ENCODE data around the gene TBC1D5. TPM values are rescaled to one million over a fixed set of nuclear protein-coding genes. Genes with fewer than 3 reads are reported as not detected.
"Not testable (repeated sequence)": the region's sequence is repeated elsewhere in the genome, so short reads cannot be mapped to it uniquely, and the experiment has no call there.

The TBC1D5 gene
- total RNA-seq, 1 experiment from 2014 or later, result 38.3 TPM

DNA sequence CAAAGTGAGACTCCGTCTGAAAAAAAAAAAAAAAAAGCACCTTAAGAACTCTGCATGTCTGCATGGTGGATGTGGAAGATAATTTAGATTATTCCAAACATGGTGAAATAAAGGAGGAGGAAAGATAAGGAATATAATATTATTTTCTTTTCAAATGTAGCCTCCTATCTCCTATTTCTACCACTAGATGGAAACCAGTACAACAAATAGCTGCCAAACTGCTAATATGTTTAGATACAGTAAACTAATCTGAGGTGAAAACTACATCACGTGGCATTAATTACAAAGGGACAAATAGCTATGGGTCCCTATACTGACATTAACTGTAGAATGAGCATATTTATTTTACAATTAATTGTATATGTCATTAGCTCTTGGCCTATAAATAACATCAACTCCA is 197.8 kb downstream of the TBC1D5 start:
- Mint-ChIP-seq H3K27me3 (ENCODE audit: unreplicated experiment) (no peaks in the 10 kb centered on the region), H3K9me3 (ENCODE audit: low read depth, unreplicated experiment) (no peaks in the 10 kb centered on the region), H3K27ac (ENCODE audit: unreplicated experiment) (no peak overlapping the region), H3K36me3 (ENCODE audit: insufficient read depth, unreplicated experiment) (no peaks in the 10 kb centered on the region), H3K4me3 (ENCODE audit: low read depth, unreplicated experiment) (no peak overlapping the region), H3K4me1 (ENCODE audit: low read depth, unreplicated experiment) (no peaks in the 10 kb centered on the region)
- CTCF ChIA-PET, result interaction anchor here (0.6 to 0.8 kb wide), 5 partner anchors 38 to 567 kb away, joined by 3 to 19 read pairs (median 4); no protein-coding TSS in a partner anchor
- TF ChIP-seq, protein P1, sequence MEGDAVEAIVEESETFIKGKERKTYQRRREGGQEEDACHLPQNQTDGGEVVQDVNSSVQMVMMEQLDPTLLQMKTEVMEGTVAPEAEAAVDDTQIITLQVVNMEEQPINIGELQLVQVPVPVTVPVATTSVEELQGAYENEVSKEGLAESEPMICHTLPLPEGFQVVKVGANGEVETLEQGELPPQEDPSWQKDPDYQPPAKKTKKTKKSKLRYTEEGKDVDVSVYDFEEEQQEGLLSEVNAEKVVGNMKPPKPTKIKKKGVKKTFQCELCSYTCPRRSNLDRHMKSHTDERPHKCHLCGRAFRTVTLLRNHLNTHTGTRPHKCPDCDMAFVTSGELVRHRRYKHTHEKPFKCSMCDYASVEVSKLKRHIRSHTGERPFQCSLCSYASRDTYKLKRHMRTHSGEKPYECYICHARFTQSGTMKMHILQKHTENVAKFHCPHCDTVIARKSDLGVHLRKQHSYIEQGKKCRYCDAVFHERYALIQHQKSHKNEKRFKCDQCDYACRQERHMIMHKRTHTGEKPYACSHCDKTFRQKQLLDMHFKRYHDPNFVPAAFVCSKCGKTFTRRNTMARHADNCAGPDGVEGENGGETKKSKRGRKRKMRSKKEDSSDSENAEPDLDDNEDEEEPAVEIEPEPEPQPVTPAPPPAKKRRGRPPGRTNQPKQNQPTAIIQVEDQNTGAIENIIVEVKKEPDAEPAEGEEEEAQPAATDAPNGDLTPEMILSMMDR (IDR thresholded peaks at IDR 0.05; ENCODE audit: unreplicated experiment), result no peak
- BruUV-seq (replicated peaks), result no TSS peak
- no peak for DNase-seq
- intact Hi-C loops (cut with micrococcal nuclease; ENCODE audit: unreplicated experiment), result no loop called here

DNA sequence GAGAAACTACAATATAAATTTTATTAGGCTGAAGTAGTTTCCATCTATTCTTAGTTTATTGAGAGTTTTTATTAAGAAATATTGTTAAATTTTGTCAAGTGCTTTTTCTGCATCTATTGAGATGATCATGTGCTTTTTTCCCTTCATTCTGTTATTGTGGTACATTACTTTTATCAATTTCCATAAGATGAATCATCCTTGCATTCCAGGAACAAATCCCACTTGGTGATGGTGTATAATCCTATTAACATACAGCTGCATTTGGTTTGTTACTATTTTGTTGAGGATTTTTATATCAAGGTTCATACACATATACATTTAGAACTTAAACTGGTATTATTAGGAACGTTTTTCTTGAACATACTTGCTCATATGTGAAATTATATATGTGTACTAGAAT is 199.8 kb downstream of the TBC1D5 start:
- no peak overlapping the region for H3K27ac Mint-ChIP-seq (ENCODE audit: unreplicated experiment)
- DNase-seq, result no peak
- H3K4me1 Mint-ChIP-seq (ENCODE audit: low read depth, unreplicated experiment), result no peaks in the 10 kb centered on the region
- H3K9me3 Mint-ChIP-seq (ENCODE audit: low read depth, unreplicated experiment), result no peaks in the 10 kb centered on the region
- CTCF ChIA-PET, result no interaction called here
- intact Hi-C loops (cut with micrococcal nuclease; ENCODE audit: unreplicated experiment), result no loop called here
- H3K36me3 Mint-ChIP-seq (ENCODE audit: insufficient read depth, unreplicated experiment), result no peaks in the 10 kb centered on the region
- no peak overlapping the region for H3K4me3 Mint-ChIP-seq (ENCODE audit: low read depth, unreplicated experiment)
- H3K27me3 Mint-ChIP-seq (ENCODE audit: unreplicated experiment), result no peaks in the 10 kb centered on the region
- TF ChIP-seq, protein P1 (IDR thresholded peaks at IDR 0.05; ENCODE audit: unreplicated experiment), result no peak
- BruUV-seq (replicated peaks), result no TSS peak

DNA sequence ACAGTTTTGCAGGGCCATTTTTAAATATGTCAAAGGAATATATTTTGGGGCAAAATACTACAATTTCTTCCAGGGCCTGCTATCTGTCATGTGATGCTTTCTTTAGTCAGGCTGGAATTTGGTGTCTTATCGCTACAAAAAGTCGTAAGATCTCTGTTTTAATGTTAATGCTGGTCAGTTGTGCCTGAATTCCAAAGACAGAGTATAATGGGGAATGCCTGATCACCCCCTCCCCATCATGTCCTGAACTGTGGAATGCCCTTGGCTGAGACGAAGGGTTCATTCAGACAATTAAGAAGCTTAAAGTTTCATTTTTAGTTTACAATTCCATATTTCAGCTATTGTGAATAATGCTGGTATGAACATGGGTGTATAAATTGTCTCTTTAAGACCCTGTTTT is 203.0 kb downstream of the TBC1D5 start:
- no peak overlapping the region for H3K4me3 Mint-ChIP-seq (ENCODE audit: low read depth, unreplicated experiment)
- intact Hi-C loops (cut with micrococcal nuclease; ENCODE audit: unreplicated experiment), result no loop called here
- H3K27ac Mint-ChIP-seq (ENCODE audit: unreplicated experiment), result no peak overlapping the region
- no peak for DNase-seq
- TF ChIP-seq, protein P1 (IDR thresholded peaks at IDR 0.05; ENCODE audit: unreplicated experiment), result no peak
- H3K9me3 Mint-ChIP-seq (ENCODE audit: low read depth, unreplicated experiment), result no peaks in the 10 kb centered on the region
- H3K36me3 Mint-ChIP-seq (ENCODE audit: insufficient read depth, unreplicated experiment), result no peaks in the 10 kb centered on the region
- no peaks in the 10 kb centered on the region for H3K4me1 Mint-ChIP-seq (ENCODE audit: low read depth, unreplicated experiment)
- CTCF ChIA-PET, result no interaction called here
- no peaks in the 10 kb centered on the region for H3K27me3 Mint-ChIP-seq (ENCODE audit: unreplicated experiment)
- no TSS peak for BruUV-seq (replicated peaks)

DNA sequence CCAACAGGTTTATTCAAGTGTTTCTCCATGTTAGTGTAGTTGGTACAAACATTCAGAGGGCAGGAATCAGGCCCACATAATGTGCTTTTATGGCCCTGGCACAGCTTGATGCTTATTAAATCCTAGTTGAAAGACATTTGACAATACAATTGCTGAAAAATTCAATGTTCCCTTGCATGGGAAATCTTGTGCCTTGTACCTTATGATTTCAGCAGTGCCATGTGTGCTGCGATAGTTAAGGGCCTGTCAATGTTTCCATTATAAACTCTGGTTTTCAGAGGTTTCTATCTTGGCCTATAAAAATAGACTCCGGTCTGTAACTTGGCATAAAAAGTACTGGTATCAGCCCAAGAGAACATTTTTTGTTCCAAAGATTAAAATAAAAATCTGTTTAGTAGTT is 207.2 kb downstream of the TBC1D5 start:
- CTCF ChIA-PET, result no interaction called here
- BruUV-seq (replicated peaks), result no TSS peak
- H3K4me3 Mint-ChIP-seq (ENCODE audit: low read depth, unreplicated experiment), result no peak overlapping the region
- DNase-seq, result no peak
- no peaks in the 10 kb centered on the region for H3K36me3 Mint-ChIP-seq (ENCODE audit: insufficient read depth, unreplicated experiment)
- H3K9me3 Mint-ChIP-seq (ENCODE audit: low read depth, unreplicated experiment), result no peaks in the 10 kb centered on the region
- intact Hi-C loops (cut with micrococcal nuclease; ENCODE audit: unreplicated experiment), result no loop called here
- no peaks in the 10 kb centered on the region for H3K4me1 Mint-ChIP-seq (ENCODE audit: low read depth, unreplicated experiment)
- TF ChIP-seq, protein P1 (IDR thresholded peaks at IDR 0.05; ENCODE audit: unreplicated experiment), result no peak
- H3K27ac Mint-ChIP-seq (ENCODE audit: unreplicated experiment), result no peak overlapping the region
- no peaks in the 10 kb centered on the region for H3K27me3 Mint-ChIP-seq (ENCODE audit: unreplicated experiment)

DNA sequence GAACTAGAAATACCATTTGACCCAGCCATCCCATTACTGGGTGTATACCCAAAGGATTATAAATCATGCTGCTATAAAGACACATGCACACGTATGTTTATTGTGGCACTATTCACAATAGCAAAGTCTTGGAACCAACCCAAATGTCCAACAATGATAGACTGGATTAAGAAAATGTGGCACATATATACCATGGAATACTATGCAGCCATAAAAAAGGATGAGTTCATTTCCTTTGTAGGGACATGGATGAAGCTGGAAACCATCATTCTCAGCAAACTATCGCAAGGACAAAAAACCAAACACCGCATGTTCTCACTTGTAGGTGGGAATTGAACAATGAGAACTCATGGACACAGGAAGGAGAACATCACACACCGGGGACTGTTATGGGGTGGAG is 210.0 kb downstream of the TBC1D5 start:
- intact Hi-C loops (cut with micrococcal nuclease; ENCODE audit: unreplicated experiment); H3K4me3 Mint-ChIP-seq (ENCODE audit: low read depth, unreplicated experiment); H3K27ac Mint-ChIP-seq (ENCODE audit: unreplicated experiment); CTCF ChIA-PET; H3K9me3 Mint-ChIP-seq (ENCODE audit: low read depth, unreplicated experiment); H3K36me3 Mint-ChIP-seq (ENCODE audit: insufficient read depth, unreplicated experiment); DNase-seq; H3K27me3 Mint-ChIP-seq (ENCODE audit: unreplicated experiment); H3K4me1 Mint-ChIP-seq (ENCODE audit: low read depth, unreplicated experiment); BruUV-seq (replicated peaks): not testable (repeated sequence)

Measured in Calu3 (cell line).